Esophagus squamous epithelium (tissue), 4 donors: Measurements from ENCODE around the gene FRMD4A.

Experiments
- CTCF ChIP-seq, 6 experiments: fragments of 450-650 bp in 4 of 6; fragments of 200-600 bp in 2 of 6; sonication (generic) in 2 of 6; IDR thresholded peaks; one replicate each; pipeline ENCODE4 v1.5.1; 2016 to 2019; ENCODE audit warnings: antibody characterized with exemption in 6 of 6, mild to moderate bottlenecking in 4 of 6, moderate library complexity in 4 of 6
- POLR2A ChIP-seq, 4 donors: fragments of 450-650 bp; IDR thresholded peaks; one replicate each; pipeline ENCODE4 v1.6.1; 2017; ENCODE audit warnings: antibody characterized with exemption in 4 of 4, mild to moderate bottlenecking in 4 of 4, moderate library complexity in 3 of 4

GRCh38 chr10:13715100-13715499 is 615.6 kb downstream of the FRMD4A start:
- TF ChIP-seq CTCF (IDR thresholded peaks at IDR 0.05) (no peak), POLR2A (IDR thresholded peaks at IDR 0.05) (no peak)
